ENCODE measurements around the gene GUCY1A2.

The GUCY1A2 gene

GRCh38 chr11:106999196-106999595, 19.1 kb downstream of the GUCY1A2 start:
- DNase-seq (ENCODE audit: extremely low read depth, low read depth) = no peak
- TF ChIP-seq, protein P1, sequence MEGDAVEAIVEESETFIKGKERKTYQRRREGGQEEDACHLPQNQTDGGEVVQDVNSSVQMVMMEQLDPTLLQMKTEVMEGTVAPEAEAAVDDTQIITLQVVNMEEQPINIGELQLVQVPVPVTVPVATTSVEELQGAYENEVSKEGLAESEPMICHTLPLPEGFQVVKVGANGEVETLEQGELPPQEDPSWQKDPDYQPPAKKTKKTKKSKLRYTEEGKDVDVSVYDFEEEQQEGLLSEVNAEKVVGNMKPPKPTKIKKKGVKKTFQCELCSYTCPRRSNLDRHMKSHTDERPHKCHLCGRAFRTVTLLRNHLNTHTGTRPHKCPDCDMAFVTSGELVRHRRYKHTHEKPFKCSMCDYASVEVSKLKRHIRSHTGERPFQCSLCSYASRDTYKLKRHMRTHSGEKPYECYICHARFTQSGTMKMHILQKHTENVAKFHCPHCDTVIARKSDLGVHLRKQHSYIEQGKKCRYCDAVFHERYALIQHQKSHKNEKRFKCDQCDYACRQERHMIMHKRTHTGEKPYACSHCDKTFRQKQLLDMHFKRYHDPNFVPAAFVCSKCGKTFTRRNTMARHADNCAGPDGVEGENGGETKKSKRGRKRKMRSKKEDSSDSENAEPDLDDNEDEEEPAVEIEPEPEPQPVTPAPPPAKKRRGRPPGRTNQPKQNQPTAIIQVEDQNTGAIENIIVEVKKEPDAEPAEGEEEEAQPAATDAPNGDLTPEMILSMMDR (IDR thresholded peaks at IDR 0.05; ENCODE audit: low read depth, low read length, missing control alignments) = no peak
- H3K4me3 ChIP-seq (replicated peaks; ENCODE audit: low read depth, low read length) = no peak overlapping the region

DNA sequence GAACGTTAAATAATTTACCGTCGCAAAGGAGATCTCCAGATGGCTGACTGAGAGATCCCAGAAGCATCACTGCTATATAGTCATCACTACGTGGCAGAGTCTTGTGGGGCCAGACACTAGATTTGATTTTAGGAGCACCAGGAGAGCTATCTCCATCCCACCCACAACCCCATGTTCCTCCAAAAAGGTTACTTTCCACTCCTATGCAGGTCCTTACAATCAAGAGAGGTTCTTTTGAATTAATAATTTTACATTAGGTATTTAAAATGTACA, 19.4 kb downstream of the GUCY1A2 start:
- H3K4me3 ChIP-seq (replicated peaks; ENCODE audit: low read depth, low read length) = no peak overlapping the region
- no peak for DNase-seq (ENCODE audit: extremely low read depth, low read depth)
- TF ChIP-seq, protein P1 (IDR thresholded peaks at IDR 0.05; ENCODE audit: low read depth, low read length, missing control alignments) = no peak

GRCh38 chr11:106998116-106998915, 20.0 kb downstream of the GUCY1A2 start:
- no peak overlapping the region for H3K4me3 ChIP-seq (replicated peaks; ENCODE audit: low read depth, low read length)
- peak; percentile 62 for DNase-seq (ENCODE audit: extremely low read depth, low read depth)
- TF ChIP-seq, protein P1 (IDR thresholded peaks at IDR 0.05; ENCODE audit: low read depth, low read length, missing control alignments) = no peak

DNA sequence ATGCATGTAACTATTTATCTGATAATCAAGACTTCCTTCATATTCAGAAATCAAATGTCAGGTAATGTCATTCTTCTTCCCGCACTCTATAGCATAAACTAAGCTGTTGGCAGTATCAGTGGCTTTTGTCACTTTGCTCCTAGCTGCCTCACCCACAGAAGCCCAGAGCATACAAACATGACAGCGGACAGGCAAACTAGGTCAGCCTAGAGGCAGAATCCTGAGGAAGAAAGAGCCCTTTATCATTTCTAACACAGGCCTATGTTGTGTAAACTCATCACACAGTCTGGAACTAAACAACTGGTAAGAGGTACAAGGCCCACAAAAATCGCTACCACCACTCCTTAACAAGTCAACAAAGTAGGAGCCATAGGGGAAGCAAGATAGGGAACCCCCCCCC, 21.0 kb downstream of the GUCY1A2 start:
- no peak for DNase-seq (ENCODE audit: extremely low read depth, low read depth)
- TF ChIP-seq, protein P1 (IDR thresholded peaks at IDR 0.05; ENCODE audit: low read depth, low read length, missing control alignments) = no peak
- H3K4me3 ChIP-seq (replicated peaks; ENCODE audit: low read depth, low read length) = no peak overlapping the region

DNA sequence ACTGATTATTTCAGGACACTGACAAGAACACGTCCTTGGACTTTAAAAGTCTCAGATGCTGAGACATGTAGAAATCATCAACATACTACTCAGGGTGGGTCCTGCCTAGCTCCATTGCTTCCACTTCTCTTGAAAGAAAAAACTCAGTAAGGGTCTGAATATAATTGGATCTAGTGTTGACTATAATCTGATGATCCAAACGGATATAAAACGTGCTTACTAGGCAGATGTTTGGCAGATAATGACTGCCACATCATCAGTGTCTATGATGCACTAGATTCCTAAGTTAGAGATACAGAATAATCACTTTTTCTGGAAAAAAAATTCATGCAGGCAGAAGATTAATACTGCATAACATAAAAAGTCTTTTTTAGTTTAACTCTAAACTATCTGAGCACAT, 21.6 kb downstream of the GUCY1A2 start:
- TF ChIP-seq, protein P1 (IDR thresholded peaks at IDR 0.05; ENCODE audit: low read depth, low read length, missing control alignments) = no peak
- no peak overlapping the region for H3K4me3 ChIP-seq (replicated peaks; ENCODE audit: low read depth, low read length)
- DNase-seq (ENCODE audit: extremely low read depth, low read depth) = no peak

DNA sequence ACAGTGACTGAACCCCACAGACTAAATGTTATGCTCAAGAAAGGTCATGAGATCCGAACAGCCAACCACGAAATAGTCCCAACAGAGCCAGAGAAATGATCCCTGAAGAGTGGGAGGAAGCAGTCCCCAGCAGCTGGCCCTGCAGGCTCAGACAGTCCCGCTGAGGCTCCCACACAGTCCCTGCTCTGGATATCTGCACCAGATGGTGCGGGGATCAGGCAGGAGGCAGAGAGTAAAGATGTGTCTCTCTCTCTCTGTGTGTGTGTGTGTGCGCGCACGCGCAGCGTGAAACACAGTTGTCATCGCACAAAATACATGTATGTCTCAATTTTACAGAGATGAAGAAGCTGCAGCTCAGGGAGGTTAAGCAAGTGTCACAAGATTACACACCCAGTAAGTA, 27.9 kb downstream of the GUCY1A2 start:
- no peak overlapping the region for H3K4me3 ChIP-seq (replicated peaks; ENCODE audit: low read depth, low read length)
- TF ChIP-seq, protein P1 (IDR thresholded peaks at IDR 0.05; ENCODE audit: low read depth, low read length, missing control alignments) = no peak
- no peak for DNase-seq (ENCODE audit: extremely low read depth, low read depth)

DNA sequence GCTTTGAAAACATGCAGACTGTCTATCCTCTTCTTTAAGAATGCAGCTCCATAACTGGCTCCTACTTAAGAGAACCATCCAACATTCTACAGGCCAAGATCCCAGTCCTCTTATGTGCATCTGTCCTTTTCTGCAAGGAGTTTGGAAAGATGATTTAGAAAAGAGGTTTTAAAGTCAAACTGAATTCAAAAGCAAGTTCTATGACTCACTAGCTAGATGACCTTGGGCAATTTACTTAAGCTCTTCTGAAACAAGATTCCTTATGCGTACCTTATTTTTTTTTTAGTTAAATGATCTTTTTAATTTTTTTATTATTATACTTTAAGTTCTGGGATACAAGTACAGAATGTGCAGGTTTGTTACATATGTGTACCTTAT, 29.2 kb downstream of the GUCY1A2 start:
- DNase-seq (ENCODE audit: extremely low read depth, low read depth) = no peak
- TF ChIP-seq, protein P1 (IDR thresholded peaks at IDR 0.05; ENCODE audit: low read depth, low read length, missing control alignments) = no peak
- no peak overlapping the region for H3K4me3 ChIP-seq (replicated peaks; ENCODE audit: low read depth, low read length)
